HEK293T (cell line): ENCODE results near the gene REC8.

Experiments
- BHLHE40 ChIP-seq: fragments of 450-650 bp; IDR thresholded peaks from 2 replicates; pipeline ENCODE4 v1.6.1; 2016; ENCODE audit warnings: mild to moderate bottlenecking, moderate library complexity, borderline replicate concordance
- CTBP1 ChIP-seq: fragments of 450-650 bp; IDR thresholded peaks from 2 replicates; pipeline ENCODE4 v1.6.1; 2016; ENCODE audit warnings: borderline replicate concordance
- ELF4 ChIP-seq: fragments of 450-650 bp; IDR thresholded peaks from 2 replicates; pipeline ENCODE4 v1.6.1; 2017; ENCODE audit warnings: antibody characterized with exemption
- FOXA1 ChIP-seq: fragments of 450-650 bp; IDR thresholded peaks from 2 replicates; pipeline ENCODE4 v1.6.1; 2016; ENCODE audit warnings: mild to moderate bottlenecking
- FOXK2 ChIP-seq: fragments of 450-650 bp; IDR thresholded peaks from 2 replicates; pipeline ENCODE4 v1.6.1; 2016; ENCODE audit warnings: mild to moderate bottlenecking
- FOXM1 ChIP-seq: fragments of 450-650 bp; IDR thresholded peaks from 2 replicates; pipeline ENCODE4 v1.6.1; 2017; ENCODE audit warnings: mild to moderate bottlenecking, borderline replicate concordance
- HDGF ChIP-seq: fragments of 450-650 bp; IDR thresholded peaks from 2 replicates; pipeline ENCODE4 v1.6.1; 2017; ENCODE audit warnings: antibody characterized with exemption, borderline replicate concordance
- L3MBTL2 ChIP-seq: fragments of 450-650 bp; conservative IDR thresholded peaks from 2 replicates; pipeline ENCODE4 v1.6.1; 2016; ENCODE audit warnings: mild to moderate bottlenecking
- LEF1 ChIP-seq: fragments of 450-650 bp; IDR thresholded peaks from 2 replicates; pipeline ENCODE4 v1.6.1; 2017; ENCODE audit warnings: mild to moderate bottlenecking, borderline replicate concordance
- SP1 ChIP-seq: fragments of 450-650 bp; IDR thresholded peaks from 2 replicates; pipeline ENCODE4 v1.6.1; 2017
- SUZ12 ChIP-seq: fragments of 450-650 bp; IDR thresholded peaks from 2 replicates; pipeline ENCODE4 v1.6.1; 2016; ENCODE audit warnings: mild to moderate bottlenecking
- ZNF384 ChIP-seq: fragments of 450-650 bp; IDR thresholded peaks from 2 replicates; pipeline ENCODE4 v1.6.1; 2016

DNA sequence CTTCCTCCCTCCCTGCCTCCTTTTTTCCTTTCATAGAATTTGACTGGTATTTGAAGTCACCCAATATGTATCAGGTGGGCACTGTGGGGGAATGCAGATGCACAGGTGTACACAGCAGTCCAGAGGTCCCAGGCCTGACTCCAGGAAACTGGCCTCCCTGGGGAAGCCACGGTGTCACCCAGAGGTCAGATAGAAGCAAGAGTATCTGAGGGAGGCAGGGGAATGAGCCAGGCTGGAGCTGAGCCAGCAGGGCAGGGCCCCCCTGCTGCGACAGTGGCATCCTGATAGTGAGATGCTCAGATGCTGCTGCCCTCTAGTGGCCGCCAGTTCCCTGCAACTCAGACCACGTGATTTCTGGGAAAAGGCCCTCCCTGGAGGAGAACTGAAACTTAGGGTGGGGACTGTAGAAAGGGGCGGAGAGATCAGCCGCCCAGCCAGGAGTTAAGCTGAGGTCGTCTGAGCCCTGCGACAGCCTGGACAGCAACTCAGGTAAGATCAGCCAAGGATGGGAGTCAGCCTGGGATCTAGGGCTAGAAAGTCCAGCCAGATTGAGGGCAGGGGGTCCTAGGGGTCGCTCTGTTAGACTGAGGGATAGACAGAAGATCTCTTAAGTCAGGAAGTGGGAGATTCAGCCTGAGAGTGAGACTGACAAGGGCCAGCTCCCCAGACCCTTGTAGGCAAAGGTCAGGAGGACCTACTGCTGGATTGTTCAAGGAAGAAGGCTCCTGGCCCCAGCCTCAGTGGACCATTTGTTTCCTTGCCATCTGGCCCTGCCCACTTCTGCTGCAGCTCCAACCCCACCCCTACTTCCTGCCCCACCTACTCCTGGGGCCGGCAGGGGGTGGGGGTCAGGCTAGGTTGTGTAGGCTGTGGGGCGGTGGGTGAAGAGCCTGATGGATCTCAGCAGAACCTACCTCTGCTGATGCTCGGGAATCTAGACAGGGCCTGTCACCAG, 10.8 kb upstream of the REC8 start, which contains the start of gene IRF9:
- TF ChIP-seq ZNF384 (no peak), L3MBTL2 (no peak), SUZ12 (no peak), BHLHE40 (no peak), SP1 (no peak), FOXK2 (no peak), FOXM1 (no peak), FOXA1 (no peak), ELF4 (no peak), CTBP1 (peak; percentile 71), LEF1 (no peak), HDGF (peak; percentile 62; the same call in 1 of the 2 replicates)
